CD14-positive monocyte (primary cell): ENCODE data around the gene PRMT9. TPM values are rescaled to one million over a fixed set of nuclear protein-coding genes. Genes with fewer than 3 reads are reported as not detected.

ENCODE experiments used
- DNase-seq, 3 donors: peaks; one replicate each; pipeline ENCODE4 v3.0.0-alpha.2; 2011 to 2022
- H2AFZ ChIP-seq: 2 replicates; pipeline ENCODE4 v1.6.0; 2012; ENCODE audit warnings: mild to moderate bottlenecking, low read depth, low read length, inconsistent platforms; ENCODE audit not compliant: insufficient read depth, poor library complexity, severe bottlenecking
- H3K27ac ChIP-seq, 2 donors: 1 replicate in 1 of 2; 2 replicates in 1 of 2; pipeline ENCODE4 v1.5.1; 2012 to 2013; ENCODE audit warnings: low read length in 2 of 2, control low read depth in 1 of 2, inconsistent platforms in 1 of 2, low read depth in 1 of 2, mild to moderate bottlenecking in 1 of 2
- H3K27me3 ChIP-seq, 2 donors: one replicate each; pipeline versions ENCODE4 v1.6.0 to v1.6.1; 2011 to 2013; ENCODE audit warnings: low read length in 2 of 2; ENCODE audit not compliant: control insufficient read depth in 2 of 2, insufficient read depth in 2 of 2
- H3K36me3 ChIP-seq, 2 donors: replicated peaks in 1 of 2; 1 replicate in 1 of 2; 2 replicates in 1 of 2; pipeline versions ENCODE4 v1.5.1 to v1.6.1; 2012 to 2013; ENCODE audit warnings: low read length in 2 of 2, control low read depth in 1 of 2, inconsistent platforms in 1 of 2, mild to moderate bottlenecking in 1 of 2; ENCODE audit not compliant: insufficient read depth in 2 of 2, control insufficient read depth in 1 of 2
- H3K4me1 ChIP-seq, 2 donors: 1 replicate in 1 of 2; 2 replicates in 1 of 2; pipeline versions ENCODE4 v1.5.1 to v1.6.1; 2012 to 2013; ENCODE audit warnings: low read length in 2 of 2, control low read depth in 1 of 2, inconsistent platforms in 1 of 2, mild to moderate bottlenecking in 1 of 2, moderate library complexity in 1 of 2; ENCODE audit not compliant: insufficient read depth in 2 of 2, control insufficient read depth in 1 of 2
- H3K4me2 ChIP-seq: replicated peaks from 2 replicates; pipeline ENCODE3; 2012; ENCODE audit warnings: low read length, moderate library complexity, mild to moderate bottlenecking; ENCODE audit not compliant: poor library complexity, severe bottlenecking; ENCODE audit errors: extremely low read depth
- H3K4me3 ChIP-seq, 3 experiments: fragments of 200-600 bp in 1 of 3; sonication (generic) in 1 of 3; replicated peaks in 1 of 3; 1 replicate in 2 of 3; 2 replicates in 1 of 3; pipeline ENCODE4 v1.5.1; 2011 to 2013; ENCODE audit warnings: low read length in 3 of 3, mild to moderate bottlenecking in 3 of 3, control low read depth in 2 of 3, low read depth in 2 of 3, inconsistent platforms in 1 of 3, moderate library complexity in 1 of 3
- H3K79me2 ChIP-seq: 2 replicates; pipeline ENCODE4 v1.6.0; 2012; ENCODE audit warnings: mild to moderate bottlenecking, control low read depth, inconsistent platforms, low read length, moderate library complexity; ENCODE audit not compliant: insufficient read depth
- H3K9ac ChIP-seq: 2 replicates; pipeline ENCODE4 v1.6.0; 2017; ENCODE audit warnings: low read length, mild to moderate bottlenecking; ENCODE audit not compliant: insufficient read depth, poor library complexity, severe bottlenecking
- H3K9me3 ChIP-seq, 2 donors: replicated peaks in 1 of 2; 1 replicate in 1 of 2; 2 replicates in 1 of 2; pipeline versions ENCODE4 v1.5.1 to v1.6.1; 2012 to 2013; ENCODE audit warnings: low read length in 2 of 2, control low read depth in 1 of 2; ENCODE audit not compliant: control insufficient read depth in 1 of 2, insufficient read depth in 1 of 2
- H4K20me1 ChIP-seq: 2 replicates; pipeline ENCODE4 v1.6.0; 2012; ENCODE audit warnings: mild to moderate bottlenecking, low read length, control low read depth, moderate library complexity; ENCODE audit not compliant: insufficient read depth
- H3K27ac Mint-ChIP-seq, 7 donors: one replicate each; pipeline ENCODE4 v1.8.0; 2020; ENCODE audit warnings: mild to moderate bottlenecking in 7 of 7, mixed read lengths in 7 of 7, moderate library complexity in 6 of 7, inconsistent platforms in 2 of 7
- H3K27me3 Mint-ChIP-seq, 3 donors: one replicate each; pipeline ENCODE4 v1.8.0; 2021 to 2022; ENCODE audit warnings: low read depth in 3 of 3, mild to moderate bottlenecking in 3 of 3, mixed read lengths in 3 of 3, moderate library complexity in 3 of 3, inconsistent platforms in 1 of 3
- H3K36me3 Mint-ChIP-seq, 2 donors: one replicate each; pipeline ENCODE4 v1.8.0; 2020; ENCODE audit warnings: mixed read lengths in 2 of 2, inconsistent platforms in 1 of 2, mild to moderate bottlenecking in 1 of 2
- H3K4me1 Mint-ChIP-seq: one replicate; pipeline ENCODE4 v1.8.0; 2020; ENCODE audit warnings: mild to moderate bottlenecking, mixed read lengths
- H3K4me3 Mint-ChIP-seq, 2 donors: one replicate each; pipeline ENCODE4 v1.8.0; 2020; ENCODE audit warnings: mild to moderate bottlenecking in 2 of 2, mixed read lengths in 2 of 2, moderate library complexity in 1 of 2
- H3K9me3 Mint-ChIP-seq, 7 donors: one replicate each; pipeline ENCODE4 v1.8.0; 2020 to 2022; ENCODE audit warnings: mixed read lengths in 7 of 7, mild to moderate bottlenecking in 6 of 7, moderate library complexity in 6 of 7, inconsistent platforms in 2 of 7
- WGBS: methylation state at CpG from one replicate; pipeline ENCODE4 v1.1.5; 2013; ENCODE audit warnings: missing lambda C conversion rate; ENCODE audit not compliant: insufficient coverage; 5-methylcytosine and 5-hydroxymethylcytosine counted together
- intact Hi-C, 2 donors: fragments of 100-400 bp; cut with micrococcal nuclease; formaldehyde crosslinking; loops; one replicate each; pipeline versions ENCODE4 v1.15.0 to v1.15.1; 2023
- polyA plus RNA-seq, 3 donors: library from polyadenylated mRNA; depleted of rRNA in 1 of 3; unstranded in 2 of 3; stranded (reverse) in 1 of 3; fragments of 300-500 nt in 2 of 3; fragments of >200 nt in 1 of 3; fragmentation: Illumina TruSeq in 2 of 3; gene quantifications; 1 replicate in 2 of 3; 2 replicates in 1 of 3; pipeline ENCODE4 v1.2.3, GENCODE V29; 2012 to 2021
- TF ChIP-seq, protein P1 (sequence below): fragments of 200-600 bp; IDR thresholded peaks from one replicate; pipeline ENCODE4 v1.8.0; 2022; ENCODE audit warnings: antibody characterized with exemption, mild to moderate bottlenecking

Gene PRMT9
- polyA plus RNA-seq, 3 donors: 1.6 to 4.6 (median 2.0) TPM

DNA sequence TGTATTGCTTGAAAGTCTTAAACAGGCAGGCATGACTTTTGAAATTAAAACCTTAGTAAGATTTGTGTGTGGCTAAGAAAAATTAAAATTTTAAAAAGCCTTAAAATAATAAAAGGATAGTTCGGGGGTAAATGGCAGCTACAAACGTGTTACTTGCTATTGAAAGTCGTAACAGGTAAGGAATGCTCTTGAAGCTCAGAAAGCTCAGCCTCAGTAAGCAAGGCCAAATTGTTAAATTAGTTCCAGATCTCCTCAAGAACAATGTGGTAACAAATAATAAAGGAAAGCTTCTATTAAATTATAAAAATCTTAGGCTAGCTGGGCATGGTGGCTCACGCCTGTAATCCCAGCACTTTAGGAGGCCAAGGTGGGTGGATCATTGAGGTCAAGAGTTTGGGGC lies 25.5 kb downstream of the PRMT9 start:
- Mint-ChIP-seq H3K27ac (no peak overlapping the region), H3K36me3 (peaks cover 57 to 95% of the 10 kb centered on the region in 2 donors), H3K27me3 (peaks cover 0 to 1% (median 0%) of the 10 kb centered on the region in 3 donors), H3K4me3 (no peak overlapping the region), H3K4me1 (no peaks in the 10 kb centered on the region), H3K9me3 (no peaks in the 10 kb centered on the region)
- 88% methylated on average over 1 of the region's 4 CpGs for WGBS
- no peak overlapping the region for H3K27ac ChIP-seq
- no peaks in the 10 kb centered on the region for H3K4me1 ChIP-seq
- no peak overlapping the region for H2AFZ ChIP-seq
- no peak for DNase-seq
- no peaks in the 10 kb centered on the region for H4K20me1 ChIP-seq
- no peaks in the 10 kb centered on the region for H3K9me3 ChIP-seq
- intact Hi-C loops: no loop called here
- no peaks in the 10 kb centered on the region for H3K27me3 ChIP-seq
- TF ChIP-seq, protein P1, sequence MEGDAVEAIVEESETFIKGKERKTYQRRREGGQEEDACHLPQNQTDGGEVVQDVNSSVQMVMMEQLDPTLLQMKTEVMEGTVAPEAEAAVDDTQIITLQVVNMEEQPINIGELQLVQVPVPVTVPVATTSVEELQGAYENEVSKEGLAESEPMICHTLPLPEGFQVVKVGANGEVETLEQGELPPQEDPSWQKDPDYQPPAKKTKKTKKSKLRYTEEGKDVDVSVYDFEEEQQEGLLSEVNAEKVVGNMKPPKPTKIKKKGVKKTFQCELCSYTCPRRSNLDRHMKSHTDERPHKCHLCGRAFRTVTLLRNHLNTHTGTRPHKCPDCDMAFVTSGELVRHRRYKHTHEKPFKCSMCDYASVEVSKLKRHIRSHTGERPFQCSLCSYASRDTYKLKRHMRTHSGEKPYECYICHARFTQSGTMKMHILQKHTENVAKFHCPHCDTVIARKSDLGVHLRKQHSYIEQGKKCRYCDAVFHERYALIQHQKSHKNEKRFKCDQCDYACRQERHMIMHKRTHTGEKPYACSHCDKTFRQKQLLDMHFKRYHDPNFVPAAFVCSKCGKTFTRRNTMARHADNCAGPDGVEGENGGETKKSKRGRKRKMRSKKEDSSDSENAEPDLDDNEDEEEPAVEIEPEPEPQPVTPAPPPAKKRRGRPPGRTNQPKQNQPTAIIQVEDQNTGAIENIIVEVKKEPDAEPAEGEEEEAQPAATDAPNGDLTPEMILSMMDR: no peak
- H3K4me2 ChIP-seq: no peak overlapping the region
- no peak overlapping the region for H3K4me3 ChIP-seq
- H3K9ac ChIP-seq: no peak overlapping the region
- H3K36me3 ChIP-seq: peaks cover 44 to 87% of the 10 kb centered on the region in 2 donors
- H3K79me2 ChIP-seq: no peaks in the 10 kb centered on the region

DNA sequence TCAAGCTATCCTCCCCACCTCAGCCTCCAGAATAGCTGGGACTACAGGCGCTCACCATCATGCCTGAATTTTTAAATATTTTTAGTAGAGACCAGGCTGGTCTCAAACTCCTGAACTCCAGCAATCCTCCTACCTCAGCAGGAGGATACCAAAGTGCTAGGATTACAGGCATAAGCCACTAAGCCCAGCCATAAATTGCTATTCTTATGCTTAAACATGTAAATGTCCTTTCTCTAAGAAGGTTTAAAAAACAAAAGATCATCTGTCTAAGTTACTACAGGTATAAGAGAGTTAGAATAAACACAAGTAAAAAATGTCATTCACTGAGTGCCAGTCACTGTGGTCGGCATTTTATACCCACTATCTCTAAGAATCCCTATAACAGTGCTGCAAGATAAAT lies 28.3 kb downstream of the PRMT9 start:
- no CpG with 5 or more reads among the region's 2 CpGs for WGBS
- TF ChIP-seq, protein P1: no peak
- intact Hi-C loops: no loop called here
- Mint-ChIP-seq H3K36me3 (peaks cover 66 to 90% of the 10 kb centered on the region in 2 donors), H3K27me3 (peaks cover 0 to 1% (median 0%) of the 10 kb centered on the region in 3 donors), H3K27ac (no peak overlapping the region), H3K9me3 (peaks cover 0 to 1% (median 0%) of the 10 kb centered on the region in 7 donors), H3K4me3 (no peak overlapping the region), H3K4me1 (no peaks in the 10 kb centered on the region)
- Histone ChIP-seq H3K4me3 (no peak overlapping the region), H2AFZ (no peak overlapping the region), H3K4me2 (no peak overlapping the region), H3K36me3 (peaks cover 46 to 87% of the 10 kb centered on the region in 2 donors), H3K27me3 (no peaks in the 10 kb centered on the region), H3K4me1 (no peaks in the 10 kb centered on the region), H3K27ac (no peak overlapping the region), H3K79me2 (peaks cover 2% of the 10 kb centered on the region), H3K9me3 (no peaks in the 10 kb centered on the region), H3K9ac (no peak overlapping the region), H4K20me1 (no peaks in the 10 kb centered on the region)
- DNase-seq: no peak
